Peyer's patch (tissue), 4 donors: ENCODE measurements around the gene STX12. TPM values are rescaled to one million over a fixed set of nuclear protein-coding genes. Genes with fewer than 3 reads are reported as not detected.

ENCODE experiments used
- DNase-seq, 3 donors: peaks; one replicate each; pipeline ENCODE4 v3.0.0-alpha.2; 2017 to 2019
- H3K27ac ChIP-seq, 4 donors: fragments of 200-600 bp; sonication (generic); one replicate each; pipeline ENCODE4 v1.5.1; 2016 to 2019
- H3K27me3 ChIP-seq, 2 donors: fragments of 200-600 bp; sonication (generic); one replicate each; pipeline ENCODE4 v1.5.1; 2019
- H3K36me3 ChIP-seq, 3 donors: fragments of 200-600 bp; sonication (generic); one replicate each; pipeline ENCODE4 v1.5.1; 2016 to 2019
- H3K4me1 ChIP-seq, 4 donors: fragments of 200-600 bp; sonication (generic); one replicate each; pipeline ENCODE4 v1.5.1; 2016 to 2019
- H3K4me3 ChIP-seq, 4 donors: fragments of 200-600 bp; sonication (generic); 1 replicate in 3 of 4; 2 replicates in 1 of 4; pipeline ENCODE4 v1.5.1; 2016 to 2019; ENCODE audit warnings: mild to moderate bottlenecking in 1 of 4
- H3K9me3 ChIP-seq, 4 donors: fragments of 200-600 bp; sonication (generic); one replicate each; pipeline ENCODE4 v1.5.1; 2016 to 2019; ENCODE audit warnings: mild to moderate bottlenecking in 1 of 4
- CTCF ChIP-seq, 6 experiments: fragments of 450-650 bp in 4 of 6; fragments of 200-600 bp in 2 of 6; sonication (generic) in 1 of 6; IDR thresholded peaks; one replicate each; pipeline ENCODE4 v1.5.1; 2017 to 2019; ENCODE audit warnings: antibody characterized with exemption in 6 of 6, mild to moderate bottlenecking in 3 of 6, moderate library complexity in 1 of 6
- POLR2A ChIP-seq, 2 donors: fragments of 450-650 bp; IDR thresholded peaks; one replicate each; pipeline ENCODE4 v1.5.1; 2017; ENCODE audit warnings: antibody characterized with exemption in 2 of 2, mild to moderate bottlenecking in 2 of 2, moderate library complexity in 2 of 2
- small RNA-seq, 2 donors: library from RNA; depleted of rRNA; stranded (forward); fragments of <200 nt; gene quantifications; one replicate each; pipeline ENCODE3, GENCODE V24; 2016
- total RNA-seq, 4 donors: library from RNA; depleted of rRNA; stranded (reverse); fragments of >200 nt; gene quantifications; one replicate each; pipeline ENCODE4 v1.1.0, GENCODE V29; 2016

The STX12 gene
- total RNA-seq, 4 donors from 2014 or later = 57.8 to 63.7 (median 59.9) TPM

- Histone ChIP-seq H3K27me3 (no peaks in the 10 kb centered on the region), H3K4me3 (peak overlapping the region; percentile 65 to 86 (median 80)), H3K9me3 (no peaks in the 10 kb centered on the region), H3K27ac (peak overlapping the region; percentile 61 to 92 (median 76)), H3K36me3 (no peaks in the 10 kb centered on the region), H3K4me1 (peaks cover 0 to 30% (median 16%) of the 10 kb centered on the region in 4 donors)
- TF ChIP-seq CTCF (IDR thresholded peaks at IDR 0.05) (no peak), POLR2A (IDR thresholded peaks at IDR 0.05) (no peak)
- peak in 2 of 3 donors; percentile 49 to 58 for DNase-seq
These were observed 100.0 kb downstream of the STX12 start for GRCh38 chr1:27872802-27873551.

- peak overlapping the region; percentile 61 to 92 (median 76) for H3K27ac ChIP-seq
- no peaks in the 10 kb centered on the region for H3K9me3 ChIP-seq
- no peaks in the 10 kb centered on the region for H3K36me3 ChIP-seq
- TF ChIP-seq CTCF (IDR thresholded peaks at IDR 0.05) = no peak
- no peak for TF ChIP-seq POLR2A (IDR thresholded peaks at IDR 0.05)
- no peaks in the 10 kb centered on the region for H3K27me3 ChIP-seq
- peak; percentile 46 to 68 (median 58) for DNase-seq
- H3K4me3 ChIP-seq = peak overlapping the region; percentile 65 to 86 (median 80)
- H3K4me1 ChIP-seq = peaks cover 0 to 24% (median 13%) of the 10 kb centered on the region in 4 donors
These were observed 100.8 kb downstream of the STX12 start for GRCh38 chr1:27873671-27874384.

Small RNA genes lying within 50 kb of the gene (small RNA-seq; reads per million reads assigned to genes)
- gene AL020997.2 = 0 to 0.29 reads per million in 2 donors
- gene RNU6-1245P = 0 reads per million in 2 donors
- gene SCARNA1 = 16.3 to 38.6 reads per million in 2 donors

Other genes with a start within 250 kb of the STX12 start
- gene AHDC1, start 169.1 kb upstream of the STX12 start, total RNA-seq = 10 to 100 TPM in 3 of 4 donors, 1 to 10 TPM in 1; 7.0 to 21.5 (median 12.0) TPM
- gene FGR, start 138.0 kb upstream of the STX12 start, total RNA-seq = 10 to 100 TPM in 1 of 4 donors, 1 to 10 TPM in 3; 1.1 to 38.8 (median 4.7) TPM
- 10 to 100 TPM; 17.8 to 28.5 (median 20.7) TPM for gene IFI6, start 101.0 kb upstream of the STX12 start, total RNA-seq
- gene FAM76A, start 47.3 kb upstream of the STX12 start, total RNA-seq = 10 to 100 TPM in 2 of 4 donors, 1 to 10 TPM in 2; 9.3 to 62.7 (median 12.8) TPM
- 10 to 100 TPM; 19.1 to 82.5 (median 27.0) TPM for gene PPP1R8, start 57.6 kb downstream of the STX12 start, total RNA-seq
- gene THEMIS2, start 99.3 kb downstream of the STX12 start, total RNA-seq = 10 to 100 TPM in 3 of 4 donors, 1 to 10 TPM in 1; 8.1 to 86.6 (median 22.8) TPM
- gene RPA2, start 141.4 kb downstream of the STX12 start, total RNA-seq = 10 to 100 TPM in 2 of 4 donors, 1 to 10 TPM in 2; 8.2 to 23.1 (median 10.0) TPM
- 10 to 100 TPM in 3 of 4 donors, 1 to 10 TPM in 1; 6.6 to 43.4 (median 31.6) TPM for gene SMPDL3B, start 161.8 kb downstream of the STX12 start, total RNA-seq
- gene XKR8, start 186.8 kb downstream of the STX12 start, total RNA-seq = 10 to 100 TPM in 3 of 4 donors, 1 to 10 TPM in 1; 5.8 to 13.9 (median 11.8) TPM